Ascending aorta (tissue), 2 donors: ENCODE data around the gene ICAM5. TPM values are rescaled to one million over a fixed set of nuclear protein-coding genes. Genes with fewer than 3 reads are reported as not detected.
"Not testable (repeated sequence)": the region's sequence is repeated elsewhere in the genome, so short reads cannot be mapped to it uniquely, and the experiment has no call there.

Experiments used
- DNase-seq, 2 donors: peaks; one replicate each; pipeline ENCODE4 v3.0.0-alpha.2; 2019; ENCODE audit warnings: low spot score in 2 of 2
- H3K27ac ChIP-seq, 2 donors: fragments of 200-600 bp; sonication (generic); one replicate each; pipeline ENCODE4 v1.5.1; 2016 to 2017; ENCODE audit warnings: mild to moderate bottlenecking in 1 of 2
- H3K27me3 ChIP-seq: fragments of 200-600 bp; sonication (generic); one replicate; pipeline ENCODE4 v1.5.1; 2017
- H3K36me3 ChIP-seq, 2 donors: fragments of 200-600 bp; sonication (generic); one replicate each; pipeline ENCODE4 v1.5.1; 2016
- H3K4me1 ChIP-seq, 2 donors: fragments of 200-600 bp; sonication (generic); one replicate each; pipeline ENCODE4 v1.5.1; 2016 to 2017; ENCODE audit warnings: mild to moderate bottlenecking in 1 of 2
- H3K4me3 ChIP-seq, 2 donors: fragments of 200-600 bp; sonication (generic); one replicate each; pipeline ENCODE4 v1.5.1; 2016 to 2017; ENCODE audit warnings: mild to moderate bottlenecking in 1 of 2
- H3K9me3 ChIP-seq, 2 donors: fragments of 200-600 bp; sonication (generic); one replicate each; pipeline ENCODE4 v1.5.1; 2016
- CTCF ChIP-seq, 3 experiments: fragments of 200-600 bp in 2 of 3; fragments of 450-650 bp in 1 of 3; sonication (generic) in 2 of 3; IDR thresholded peaks; one replicate each; pipeline ENCODE4 v1.5.1; 2016 to 2019; ENCODE audit warnings: antibody characterized with exemption in 3 of 3, mild to moderate bottlenecking in 1 of 3, moderate library complexity in 1 of 3
- intact Hi-C: fragments of 100-400 bp; cut with DNase I; formaldehyde crosslinking; loops from one replicate; pipeline ENCODE4 v1.15.1; 2023
- total RNA-seq: library from RNA; depleted of rRNA; stranded (reverse); fragments of >200 nt; gene quantifications from one replicate; pipeline ENCODE4 v1.1.0, GENCODE V29; 2016

ICAM5 gene, protein sequence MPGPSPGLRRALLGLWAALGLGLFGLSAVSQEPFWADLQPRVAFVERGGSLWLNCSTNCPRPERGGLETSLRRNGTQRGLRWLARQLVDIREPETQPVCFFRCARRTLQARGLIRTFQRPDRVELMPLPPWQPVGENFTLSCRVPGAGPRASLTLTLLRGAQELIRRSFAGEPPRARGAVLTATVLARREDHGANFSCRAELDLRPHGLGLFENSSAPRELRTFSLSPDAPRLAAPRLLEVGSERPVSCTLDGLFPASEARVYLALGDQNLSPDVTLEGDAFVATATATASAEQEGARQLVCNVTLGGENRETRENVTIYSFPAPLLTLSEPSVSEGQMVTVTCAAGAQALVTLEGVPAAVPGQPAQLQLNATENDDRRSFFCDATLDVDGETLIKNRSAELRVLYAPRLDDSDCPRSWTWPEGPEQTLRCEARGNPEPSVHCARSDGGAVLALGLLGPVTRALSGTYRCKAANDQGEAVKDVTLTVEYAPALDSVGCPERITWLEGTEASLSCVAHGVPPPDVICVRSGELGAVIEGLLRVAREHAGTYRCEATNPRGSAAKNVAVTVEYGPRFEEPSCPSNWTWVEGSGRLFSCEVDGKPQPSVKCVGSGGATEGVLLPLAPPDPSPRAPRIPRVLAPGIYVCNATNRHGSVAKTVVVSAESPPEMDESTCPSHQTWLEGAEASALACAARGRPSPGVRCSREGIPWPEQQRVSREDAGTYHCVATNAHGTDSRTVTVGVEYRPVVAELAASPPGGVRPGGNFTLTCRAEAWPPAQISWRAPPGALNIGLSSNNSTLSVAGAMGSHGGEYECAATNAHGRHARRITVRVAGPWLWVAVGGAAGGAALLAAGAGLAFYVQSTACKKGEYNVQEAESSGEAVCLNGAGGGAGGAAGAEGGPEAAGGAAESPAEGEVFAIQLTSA
- 2.2 TPM for total RNA-seq

DNA sequence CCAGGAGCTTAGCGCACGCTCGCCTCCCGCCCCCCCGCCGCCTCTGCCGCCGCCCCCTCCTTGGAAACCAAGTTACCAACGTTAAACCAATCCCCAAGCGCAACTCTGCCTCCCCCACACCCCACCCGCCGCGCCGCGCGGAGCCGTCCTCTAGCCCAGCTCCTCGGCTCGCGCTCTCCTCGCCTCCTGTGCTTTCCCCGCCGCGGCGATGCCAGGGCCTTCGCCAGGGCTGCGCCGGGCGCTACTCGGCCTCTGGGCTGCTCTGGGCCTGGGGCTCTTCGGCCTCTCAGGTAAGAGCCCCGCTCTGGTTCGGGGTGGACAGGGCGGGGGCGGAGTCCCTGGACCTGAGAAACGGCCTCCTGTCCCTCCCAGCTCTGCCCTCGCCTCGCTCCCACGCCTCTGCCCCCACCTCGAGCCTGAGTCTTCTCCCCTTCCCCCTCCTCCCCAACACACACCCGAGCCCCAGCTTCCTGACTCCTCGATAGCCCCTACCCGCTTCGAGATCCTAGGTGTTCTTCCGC, at the start of gene ICAM5:
TSS of gene ICAM5 (plus strand) at position 117 of the 521 bp plus-strand sequence. CDS start at position 209, 92 bp downstream.
- intact Hi-C loops = no loop called here
- no peaks in the 10 kb centered on the region for H3K36me3 ChIP-seq
- peak within 1 kb of the TSS; percentile 43 to 62 for H3K4me3 ChIP-seq
- peaks cover 13% of the 10 kb centered on the region for H3K27me3 ChIP-seq
- no peaks in the 10 kb centered on the region for H3K9me3 ChIP-seq
- no peak for DNase-seq
- no peak within 1 kb of the TSS for H3K27ac ChIP-seq
- H3K4me1 ChIP-seq = peaks cover 9 to 34% of the 10 kb centered on the region in 2 donors
- TF ChIP-seq CTCF (IDR thresholded peaks at IDR 0.05) = no peak

DNA sequence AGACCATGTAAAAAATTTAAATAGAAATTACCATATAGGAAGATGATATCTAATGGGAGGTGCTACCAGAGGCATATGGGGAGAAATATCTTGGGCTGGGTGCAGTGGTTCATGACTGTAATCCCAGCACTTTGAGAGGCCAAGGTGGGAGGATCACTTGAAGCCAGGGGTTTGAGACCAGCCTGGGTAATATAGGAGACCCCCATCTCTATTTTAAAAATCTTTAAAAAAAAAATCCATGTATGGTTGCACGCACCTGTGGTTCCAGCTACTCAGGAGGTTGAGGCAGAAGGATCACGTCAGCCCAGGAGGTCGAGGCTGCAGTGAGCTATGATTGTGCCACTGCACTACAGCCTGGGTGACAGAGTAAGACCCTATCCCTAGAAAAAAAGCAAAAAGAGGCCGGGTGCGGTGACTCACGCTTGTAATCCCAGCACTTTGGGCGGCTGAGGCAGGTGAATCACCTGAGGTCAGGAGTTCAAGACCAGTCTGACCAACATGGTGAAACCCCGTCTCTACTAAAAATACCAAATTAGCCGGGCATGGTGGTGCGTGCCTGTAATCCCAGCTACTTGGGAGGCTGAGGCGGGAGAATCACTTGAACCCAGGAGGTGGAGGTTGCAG, 47.8 kb upstream of the ICAM5 start:
- H3K4me3 ChIP-seq, intact Hi-C loops, H3K27me3 ChIP-seq, H3K27ac ChIP-seq, H3K4me1 ChIP-seq, H3K36me3 ChIP-seq, H3K9me3 ChIP-seq, DNase-seq: not testable (repeated sequence)

- H3K36me3 ChIP-seq = no peaks in the 10 kb centered on the region
- no peak overlapping the region for H3K27ac ChIP-seq
- intact Hi-C loops = no loop called here
- no peaks in the 10 kb centered on the region for H3K27me3 ChIP-seq
- H3K4me1 ChIP-seq = no peaks in the 10 kb centered on the region
- no peaks in the 10 kb centered on the region for H3K9me3 ChIP-seq
- TF ChIP-seq CTCF (IDR thresholded peaks at IDR 0.05) = no peak
- DNase-seq = no peak
- no peak overlapping the region for H3K4me3 ChIP-seq
These were observed 46.1 kb upstream of the ICAM5 start for GRCh38 chr19:10243606-10244005.

DNA sequence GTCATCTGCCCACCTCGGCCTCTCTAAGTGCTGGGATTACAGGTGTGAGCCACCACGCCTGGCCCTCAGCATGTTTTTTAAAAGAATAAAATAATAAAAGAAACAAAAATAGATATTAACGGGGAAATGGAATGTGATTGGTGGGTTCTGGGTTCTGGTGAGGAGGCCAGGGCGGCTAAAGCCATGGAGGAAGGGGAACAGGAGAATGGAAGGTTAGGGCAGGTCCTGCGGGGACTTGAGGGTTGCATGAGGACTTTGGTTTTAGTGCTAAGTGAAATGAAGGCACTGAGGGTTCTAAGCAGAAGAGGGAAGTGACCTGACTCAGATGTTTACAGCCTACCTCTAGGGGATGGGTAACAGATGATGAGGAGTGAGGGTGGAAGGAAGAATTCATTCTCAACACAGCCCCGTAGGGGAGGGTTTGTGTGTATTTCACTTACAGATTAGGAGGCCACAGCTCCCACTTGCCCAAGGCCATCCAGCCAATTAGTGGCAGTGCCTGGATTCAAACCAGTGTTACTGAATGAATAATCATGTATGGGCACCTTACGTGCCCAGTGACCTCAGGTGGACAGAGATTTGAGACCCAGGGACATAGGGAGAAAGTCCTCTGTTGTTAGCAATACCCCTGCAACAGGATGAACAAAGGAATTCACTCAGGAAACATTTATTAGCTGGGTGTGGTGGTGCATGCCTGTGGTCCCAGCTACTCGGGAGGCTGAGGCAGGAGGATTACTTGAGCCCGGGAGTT, 44.4 kb upstream of the ICAM5 start:
- DNase-seq = no peak
- Histone ChIP-seq H3K27ac (no peak overlapping the region), H3K36me3 (no peaks in the 10 kb centered on the region), H3K4me3 (no peak overlapping the region), H3K9me3 (no peaks in the 10 kb centered on the region), H3K4me1 (no peaks in the 10 kb centered on the region), H3K27me3 (no peaks in the 10 kb centered on the region)
- no peak for TF ChIP-seq CTCF (IDR thresholded peaks at IDR 0.05)
- intact Hi-C loops = no loop called here

- Histone ChIP-seq H3K9me3 (no peaks in the 10 kb centered on the region), H3K4me3 (no peak overlapping the region), H3K27ac (no peak overlapping the region), H3K27me3 (no peaks in the 10 kb centered on the region), H3K36me3 (no peaks in the 10 kb centered on the region), H3K4me1 (no peaks in the 10 kb centered on the region)
- intact Hi-C loops = no loop called here
- no peak for DNase-seq
- TF ChIP-seq CTCF (IDR thresholded peaks at IDR 0.05) = no peak
These were observed 43.2 kb upstream of the ICAM5 start for GRCh38 chr19:10246511-10246910.
